ENCODE data around the gene ZNF687.

Gene ZNF687

DNA sequence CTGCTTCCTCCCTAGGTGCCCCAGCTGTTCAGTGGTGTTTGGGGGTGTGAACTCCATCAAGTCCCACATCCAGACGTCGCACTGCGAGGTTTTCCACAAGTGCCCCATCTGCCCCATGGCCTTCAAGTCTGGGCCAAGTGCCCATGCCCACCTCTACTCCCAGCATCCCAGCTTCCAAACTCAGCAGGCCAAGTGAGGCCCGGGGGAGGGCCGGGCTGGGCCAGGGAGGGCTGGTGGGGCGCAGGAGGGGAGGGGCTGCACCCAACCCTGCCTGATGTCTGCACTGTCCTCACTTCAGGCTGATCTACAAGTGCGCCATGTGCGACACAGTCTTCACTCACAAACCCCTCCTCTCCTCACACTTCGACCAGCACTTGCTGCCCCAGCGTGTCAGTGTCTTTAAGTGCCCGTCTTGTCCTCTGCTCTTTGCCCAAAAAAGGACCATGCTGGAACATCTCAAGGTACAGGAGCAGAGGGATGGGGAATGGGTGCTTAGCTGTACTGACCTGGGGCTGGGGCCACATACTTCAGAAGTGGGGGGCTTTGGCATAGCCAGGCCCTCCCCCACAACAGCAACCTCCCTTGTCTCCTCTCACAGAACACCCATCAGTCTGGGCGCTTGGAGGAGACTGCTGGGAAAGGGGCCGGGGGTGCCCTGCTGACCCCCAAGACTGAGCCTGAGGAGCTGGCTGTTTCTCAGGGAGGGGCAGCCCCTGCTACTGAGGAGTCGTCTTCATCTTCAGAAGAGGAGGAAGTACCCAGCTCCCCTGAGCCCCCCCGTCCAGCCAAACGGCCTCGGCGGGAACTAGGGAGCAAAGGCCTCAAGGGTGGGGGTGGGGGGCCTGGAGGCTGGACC lies 7.2 kb downstream of the ZNF687 start:
- Histone ChIP-seq H3K4me1 (peaks cover under 1% of the 10 kb centered on the region), H3K27ac (no peak overlapping the region), H3K4me2 (ENCODE audit: low read length) (no peak overlapping the region), H2AFZ (no peak overlapping the region), H3K79me2 (peaks cover 4% of the 10 kb centered on the region), H3K27me3 (ENCODE audit: control insufficient read depth, insufficient read depth, low read length) (no peaks in the 10 kb centered on the region), H3K9ac (no peak overlapping the region), H3K4me3 (ENCODE audit: low read depth, low read length) (no peak overlapping the region), H3K9me3 (ENCODE audit: control insufficient read depth, low read length) (no peaks in the 10 kb centered on the region), H3K36me3 (ENCODE audit: control insufficient read depth, insufficient read depth, low read length) (no peaks in the 10 kb centered on the region)
- TF ChIP-seq CTCF (IDR thresholded peaks at IDR 0.05) = no peak

DNA sequence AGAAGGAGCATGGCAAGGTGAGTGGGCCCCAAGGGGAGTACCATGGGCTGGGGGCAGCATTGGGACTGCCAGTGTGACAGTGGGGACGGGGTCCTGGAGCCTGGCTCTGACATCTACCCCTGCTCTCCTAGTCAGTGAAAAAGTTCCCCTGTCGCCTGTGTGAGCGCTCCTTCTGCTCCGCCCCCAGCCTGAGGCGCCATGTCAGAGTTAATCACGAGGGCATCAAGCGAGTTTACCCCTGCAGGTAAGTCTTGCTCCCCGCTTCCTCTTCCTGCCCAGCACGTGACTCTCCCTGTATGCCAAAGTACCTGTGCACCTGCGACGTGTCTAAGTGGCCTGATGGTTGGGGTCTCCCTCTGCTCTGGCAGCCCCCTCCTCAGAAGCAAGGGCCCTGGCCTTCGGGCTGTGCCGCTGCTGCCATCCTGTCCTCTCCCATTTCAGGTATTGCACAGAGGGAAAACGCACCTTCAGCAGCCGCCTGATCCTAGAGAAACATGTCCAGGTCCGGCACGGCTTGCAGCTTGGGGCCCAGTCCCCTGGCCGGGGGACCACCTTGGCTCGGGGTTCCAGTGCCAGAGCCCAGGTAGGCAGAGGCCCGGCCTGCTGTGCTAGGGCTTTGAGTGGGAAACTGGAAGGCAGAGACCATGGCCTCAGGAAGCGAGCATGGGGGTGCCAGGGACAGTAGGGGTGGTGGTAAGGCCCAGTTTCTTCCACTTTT lies 8.1 kb downstream of the ZNF687 start:
- Histone ChIP-seq H3K27me3 (ENCODE audit: control insufficient read depth, insufficient read depth, low read length) (no peaks in the 10 kb centered on the region), H3K79me2 (peaks cover 4% of the 10 kb centered on the region), H3K36me3 (ENCODE audit: control insufficient read depth, insufficient read depth, low read length) (no peaks in the 10 kb centered on the region), H3K9me3 (ENCODE audit: control insufficient read depth, low read length) (no peaks in the 10 kb centered on the region), H3K4me2 (ENCODE audit: low read length) (no peak overlapping the region), H3K4me1 (no peaks in the 10 kb centered on the region), H3K27ac (no peak overlapping the region), H3K4me3 (ENCODE audit: low read depth, low read length) (no peak overlapping the region), H2AFZ (no peak overlapping the region), H3K9ac (no peak overlapping the region)
- no peak for TF ChIP-seq CTCF (IDR thresholded peaks at IDR 0.05)

GRCh38 chr1:151290709-151291303 lies 8.7 kb downstream of the ZNF687 start:
- no peaks in the 10 kb centered on the region for H3K36me3 ChIP-seq (ENCODE audit: control insufficient read depth, insufficient read depth, low read length)
- H3K27ac ChIP-seq = no peak overlapping the region
- H3K4me3 ChIP-seq (ENCODE audit: low read depth, low read length) = no peak overlapping the region
- TF ChIP-seq CTCF (IDR thresholded peaks at IDR 0.05) = no peak
- H3K9me3 ChIP-seq (ENCODE audit: control insufficient read depth, low read length) = no peaks in the 10 kb centered on the region
- H3K79me2 ChIP-seq = peaks cover 4% of the 10 kb centered on the region
- no peaks in the 10 kb centered on the region for H3K4me1 ChIP-seq
- no peaks in the 10 kb centered on the region for H3K27me3 ChIP-seq (ENCODE audit: control insufficient read depth, insufficient read depth, low read length)
- no peak overlapping the region for H3K9ac ChIP-seq
- H3K4me2 ChIP-seq (ENCODE audit: low read length) = no peak overlapping the region
- H2AFZ ChIP-seq = no peak overlapping the region

DNA sequence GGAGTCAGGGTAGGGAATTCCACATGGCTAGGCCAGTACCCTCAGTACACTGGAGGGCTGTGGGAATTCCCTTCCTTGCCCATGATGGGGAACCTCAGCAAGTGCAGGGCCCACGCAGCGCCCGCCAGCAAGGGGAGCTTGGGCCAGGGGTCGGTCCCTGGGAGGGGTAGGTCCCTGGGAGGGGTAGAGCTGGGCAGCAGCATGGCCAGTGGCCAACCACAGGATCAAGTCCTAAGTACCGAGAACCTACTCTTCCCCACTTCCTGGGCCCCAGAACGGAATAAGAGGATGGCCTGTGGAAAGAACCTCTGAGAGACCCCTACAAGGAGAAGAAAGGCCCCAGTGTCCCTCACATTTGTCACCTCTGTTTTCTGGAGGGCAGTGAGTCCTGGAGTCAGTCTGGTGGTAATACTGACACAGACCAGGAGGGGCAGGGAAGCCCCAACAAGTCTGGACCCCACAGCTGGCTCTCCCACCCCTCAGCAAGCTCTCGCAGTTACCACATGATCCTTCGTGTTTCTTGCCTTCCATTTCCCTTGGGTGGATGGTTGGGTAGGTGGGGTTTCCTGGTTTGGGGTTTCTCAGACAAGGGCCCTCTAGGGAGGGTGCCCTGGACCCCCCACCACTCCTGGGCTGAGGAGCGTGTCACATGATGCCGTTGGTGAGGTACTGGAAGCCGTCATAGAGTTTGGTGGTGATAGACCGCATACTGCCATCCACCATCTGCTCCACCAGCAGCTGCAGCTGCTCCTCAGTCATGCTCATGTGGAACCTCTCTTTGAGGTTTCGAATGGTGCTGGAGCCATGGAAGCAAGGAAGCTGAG lies 10.3 kb downstream of the ZNF687 start:
- H3K27ac ChIP-seq = no peak overlapping the region
- H3K9ac ChIP-seq = no peak overlapping the region
- no peaks in the 10 kb centered on the region for H3K36me3 ChIP-seq (ENCODE audit: control insufficient read depth, insufficient read depth, low read length)

More for the DNA sequence above, 10.3 kb downstream of the ZNF687 start:
- no peak overlapping the region for H3K4me2 ChIP-seq (ENCODE audit: low read length)
- TF ChIP-seq CTCF (IDR thresholded peaks at IDR 0.05) = no peak
- H3K4me3 ChIP-seq (ENCODE audit: low read depth, low read length) = no peak overlapping the region
- H3K9me3 ChIP-seq (ENCODE audit: control insufficient read depth, low read length) = no peaks in the 10 kb centered on the region
- no peaks in the 10 kb centered on the region for H3K4me1 ChIP-seq
- no peak overlapping the region for H2AFZ ChIP-seq
- peaks cover 4% of the 10 kb centered on the region for H3K79me2 ChIP-seq
- no peaks in the 10 kb centered on the region for H3K27me3 ChIP-seq (ENCODE audit: control insufficient read depth, insufficient read depth, low read length)

Measured in parathyroid adenoma (tissue), 2 donors.